Measurements from ENCODE around the gene DBN1. TPM values are rescaled to one million over a fixed set of nuclear protein-coding genes. Genes with fewer than 3 reads are reported as not detected.

The DBN1 gene
- total and polyA plus RNA-seq, 4 experiments from 2014 or later: 0.49 to 1.2 (median 0.99) TPM; not detected in 1

DNA sequence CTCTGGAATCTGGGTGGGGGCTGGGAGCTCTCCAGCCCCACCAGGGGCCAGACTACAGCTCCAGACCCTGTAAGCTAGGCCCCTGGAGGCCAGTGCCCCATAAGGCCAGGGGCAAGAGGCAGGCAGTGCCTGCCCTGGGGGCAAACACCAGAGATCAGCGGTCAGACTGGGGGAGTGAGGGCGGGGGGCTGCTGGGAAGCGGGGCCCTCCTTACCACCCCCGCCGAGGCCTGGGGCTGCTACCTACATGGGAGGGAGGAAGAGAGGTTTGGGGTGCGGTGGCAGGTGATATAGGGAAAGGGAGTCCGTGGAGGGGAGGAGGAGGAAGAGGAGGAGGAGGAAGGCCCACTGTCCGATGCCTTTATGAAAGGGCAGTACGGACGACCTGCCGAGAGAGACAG, 14.1 kb downstream of the DBN1 start:
- CTCF ChIA-PET (ENCODE audit: partially characterized antibody): interaction anchor here (1.2 to 26.1 kb wide), 3 partner anchors 42 to 69 kb away, joined by 4 to 821 read pairs (median 271); partner anchors contain the start of genes F12 and PFN3
- Histone ChIP-seq H3K9me3 (ENCODE audit: control insufficient read depth in 1 of 2, low read length in 2 of 2) (no peaks in the 10 kb centered on the region), H3K4me3 (ENCODE audit: low read length in 2 of 2) (no peak overlapping the region), H3K27me3 (ENCODE audit: insufficient read depth, low read length) (no peaks in the 10 kb centered on the region), H3K36me3 (ENCODE audit: insufficient read depth, low read length) (no peaks in the 10 kb centered on the region), H3K4me1 (ENCODE audit: insufficient read depth, low read length) (peaks cover 13% of the 10 kb centered on the region), H3K27ac (ENCODE audit: low read depth, low read length) (no peak overlapping the region)
- no peaks in the 10 kb centered on the region for H3K9me3 Mint-ChIP-seq
- POLR2A ChIA-PET (ENCODE audit: partially characterized antibody): interaction anchor here (0.7 kb wide), 1 partner anchor 56 kb away, joined by 3 read pairs; no protein-coding TSS in a partner anchor
- H3K27me3 Mint-ChIP-seq: peaks cover 1 to 2% of the 10 kb centered on the region in 2 donors
- H3K36me3 Mint-ChIP-seq: peaks cover 0 to 5% of the 10 kb centered on the region in 2 donors
- intact Hi-C loops (cut with micrococcal nuclease): loop anchor here (5.0 kb wide), 1 partner anchor 327 kb away; the partner anchor contains the start of gene NSD1
- peaks cover 5 to 21% (median 14%) of the 10 kb centered on the region in 4 donors for H3K4me1 Mint-ChIP-seq
- DNase-seq: no peak
- H3K4me3 Mint-ChIP-seq: no peak overlapping the region
- peak overlapping the region in 1 of 7 donors; percentile 35 for H3K27ac Mint-ChIP-seq

DNA sequence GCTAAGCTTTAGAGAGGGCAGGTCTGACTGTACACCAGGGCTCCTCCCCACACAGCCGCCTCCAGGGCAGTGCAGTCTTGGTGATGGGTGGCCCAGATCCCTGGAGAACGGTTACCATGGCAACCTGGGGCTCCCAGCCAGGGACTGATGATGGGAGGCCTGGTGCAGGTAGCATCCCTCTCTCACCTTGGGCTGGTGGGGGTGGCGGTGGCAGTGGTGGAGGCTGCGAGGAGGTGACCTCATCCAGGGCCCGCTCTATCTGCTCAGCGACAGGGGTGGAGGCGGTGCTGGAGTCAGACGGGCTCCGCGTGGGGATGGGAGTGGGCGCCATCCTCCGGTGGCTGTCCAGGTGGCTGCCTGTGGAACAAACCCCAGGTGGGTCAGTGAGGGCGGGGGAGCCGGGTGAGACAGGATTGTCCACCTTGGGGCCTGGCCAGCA, 14.5 kb downstream of the DBN1 start:
- Mint-ChIP-seq H3K4me3 (no peak overlapping the region), H3K27me3 (peaks cover 1 to 2% of the 10 kb centered on the region in 2 donors), H3K27ac (peak overlapping the region in 1 of 7 donors; percentile 35), H3K36me3 (peaks cover 0 to 5% of the 10 kb centered on the region in 2 donors), H3K9me3 (no peaks in the 10 kb centered on the region), H3K4me1 (peaks cover 6 to 25% (median 15%) of the 10 kb centered on the region in 4 donors)
- Histone ChIP-seq H3K4me3 (ENCODE audit: low read length in 2 of 2) (no peak overlapping the region), H3K9me3 (ENCODE audit: control insufficient read depth in 1 of 2, low read length in 2 of 2) (no peaks in the 10 kb centered on the region), H3K36me3 (ENCODE audit: insufficient read depth, low read length) (no peaks in the 10 kb centered on the region), H3K27me3 (ENCODE audit: insufficient read depth, low read length) (no peaks in the 10 kb centered on the region), H3K4me1 (ENCODE audit: insufficient read depth, low read length) (peaks cover 17% of the 10 kb centered on the region), H3K27ac (ENCODE audit: low read depth, low read length) (no peak overlapping the region)
- ChIA-PET POLR2A (ENCODE audit: partially characterized antibody) (interaction anchor here (1.7 kb wide), 1 partner anchor 29 kb away, joined by 4 read pairs; no protein-coding TSS in a partner anchor), CTCF (ENCODE audit: partially characterized antibody) (interaction anchor here (1.2 to 26.1 kb wide), 3 partner anchors 42 to 69 kb away, joined by 4 to 821 read pairs (median 271); partner anchors contain the start of genes F12 and PFN3)
- intact Hi-C loops (cut with micrococcal nuclease): loop anchor here (5.0 kb wide), 1 partner anchor 327 kb away; the partner anchor contains the start of gene NSD1
- DNase-seq: no peak

DNA sequence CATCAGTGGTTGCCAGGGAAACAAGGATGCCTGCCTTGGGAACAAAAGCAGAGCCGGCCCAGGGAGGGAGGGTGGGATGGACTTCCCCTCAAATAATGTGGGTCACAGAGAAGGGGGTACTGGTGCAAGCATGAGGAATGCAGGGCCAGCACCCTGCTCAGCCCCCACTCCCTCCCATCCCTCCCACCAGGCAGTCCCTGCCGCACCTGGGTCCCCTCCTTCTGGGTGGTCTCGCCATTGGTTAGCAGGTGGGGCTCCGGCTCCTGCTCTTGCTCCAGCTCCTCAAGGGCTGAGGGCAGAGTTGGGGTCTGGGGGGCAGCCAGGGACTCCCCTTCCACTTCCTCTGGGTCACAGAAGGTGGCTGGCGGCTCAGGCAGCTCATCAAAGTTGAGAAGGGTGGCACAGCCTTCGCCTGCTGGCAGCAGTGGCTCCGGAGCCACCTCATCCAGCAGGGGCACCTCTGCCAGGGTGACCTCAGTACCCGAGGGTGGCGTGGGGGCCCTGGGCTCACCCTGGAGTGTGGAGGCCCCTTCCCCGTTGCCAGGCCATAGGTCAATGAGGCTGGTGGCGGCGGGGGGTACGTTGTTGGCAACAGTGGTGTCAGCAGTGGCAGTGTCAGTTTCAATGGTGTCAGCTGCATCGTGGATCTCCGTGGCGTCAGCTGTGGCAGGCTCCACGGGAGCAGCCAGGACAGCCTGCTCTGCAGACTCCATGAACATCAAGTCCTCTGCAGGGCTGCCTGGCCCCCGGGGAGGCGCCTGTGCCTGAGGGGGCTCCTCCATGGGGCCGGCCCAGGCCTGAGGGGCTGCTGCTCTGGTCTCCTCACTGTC, 15.4 kb downstream of the DBN1 start:
- Histone ChIP-seq H3K4me1 (ENCODE audit: insufficient read depth, low read length) (peaks cover 20% of the 10 kb centered on the region), H3K9me3 (ENCODE audit: control insufficient read depth in 1 of 2, low read length in 2 of 2) (no peaks in the 10 kb centered on the region), H3K36me3 (ENCODE audit: insufficient read depth, low read length) (no peaks in the 10 kb centered on the region), H3K4me3 (ENCODE audit: low read length in 2 of 2) (no peak overlapping the region), H3K27ac (ENCODE audit: low read depth, low read length) (no peak overlapping the region), H3K27me3 (ENCODE audit: insufficient read depth, low read length) (no peaks in the 10 kb centered on the region)
- Mint-ChIP-seq H3K4me1 (peaks cover 7 to 31% (median 19%) of the 10 kb centered on the region in 4 donors), H3K4me3 (no peak overlapping the region), H3K27ac (peak overlapping the region in 1 of 7 donors; percentile 97), H3K27me3 (peaks cover 1 to 2% of the 10 kb centered on the region in 2 donors), H3K36me3 (peaks cover 0 to 7% of the 10 kb centered on the region in 2 donors), H3K9me3 (no peaks in the 10 kb centered on the region)
- ChIA-PET POLR2A (ENCODE audit: partially characterized antibody) (interaction anchor here (0.7 to 18.7 kb wide), 5 partner anchors 26 to 69 kb away, joined by 4 to 555 read pairs (median 4); partner anchors contain the start of genes GRK6 and PFN3), CTCF (ENCODE audit: partially characterized antibody) (interaction anchor here (1.0 to 26.1 kb wide), 8 partner anchors 14 to 142 kb away, joined by 3 to 821 read pairs (median 6); partner anchors contain the start of genes F12, MXD3, PDLIM7 and PFN3)
- intact Hi-C loops (cut with micrococcal nuclease): loop anchor here (5.0 kb wide), 1 partner anchor 326 kb away; the partner anchor contains the start of gene NSD1
- DNase-seq: no peak

DNA sequence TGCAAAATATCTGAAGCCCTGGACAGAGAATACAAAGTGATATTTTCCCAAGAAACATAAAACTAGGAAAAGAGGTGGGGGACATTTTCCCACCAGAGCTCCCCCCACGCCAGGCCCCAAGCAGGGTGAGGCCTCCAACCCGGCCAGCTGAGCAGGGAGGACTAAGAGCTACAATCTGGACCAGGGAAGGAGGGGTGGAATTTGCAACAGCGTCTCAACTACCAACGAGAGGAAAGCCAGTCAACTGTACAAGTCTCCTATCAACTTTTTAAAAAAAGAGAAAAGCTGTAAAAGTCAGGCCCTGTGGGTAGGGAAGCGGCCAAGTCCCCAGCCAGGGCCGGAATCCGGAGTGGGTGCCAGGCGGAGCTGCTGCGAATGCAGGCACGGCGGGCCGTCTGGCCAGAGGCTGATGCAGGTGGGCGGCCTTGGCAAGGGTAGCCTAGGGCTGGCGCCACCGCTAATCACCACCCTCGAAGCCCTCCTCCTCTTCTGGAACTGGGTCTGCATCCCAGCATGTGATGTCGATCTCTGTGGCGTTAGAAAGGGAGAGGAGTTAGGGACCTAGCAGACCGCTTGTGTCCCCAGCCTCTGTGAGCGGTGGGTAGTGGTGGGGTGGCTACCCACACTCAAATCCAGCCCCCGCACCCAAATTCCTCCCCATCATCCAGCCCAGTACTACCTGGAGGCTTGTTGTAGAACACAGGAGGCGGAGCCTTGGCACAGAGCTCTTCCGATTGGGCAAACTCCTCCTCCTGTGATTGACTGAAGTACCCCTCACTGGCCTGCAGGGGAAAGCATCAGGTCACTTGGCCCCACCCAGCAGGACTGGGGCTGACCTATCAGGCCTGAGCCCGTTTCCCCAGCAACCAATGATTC, 16.2 kb downstream of the DBN1 start:
- Mint-ChIP-seq H3K4me1 (peaks cover 8 to 31% (median 19%) of the 10 kb centered on the region in 4 donors), H3K27ac (peak overlapping the region in 6 of 7 donors; percentile 27 to 97 (median 68)), H3K36me3 (peaks cover 0 to 7% of the 10 kb centered on the region in 2 donors), H3K4me3 (peak overlapping the region in 3 of 8 donors; percentile 50 to 83 (median 52)), H3K9me3 (peaks cover 0 to 2% (median 0%) of the 10 kb centered on the region in 8 donors), H3K27me3 (peaks cover 0 to 2% of the 10 kb centered on the region in 2 donors)
- Histone ChIP-seq H3K4me3 (ENCODE audit: low read length in 2 of 2) (no peak overlapping the region), H3K27me3 (ENCODE audit: insufficient read depth, low read length) (no peaks in the 10 kb centered on the region), H3K27ac (ENCODE audit: low read depth, low read length) (no peak overlapping the region), H3K9me3 (ENCODE audit: control insufficient read depth in 1 of 2, low read length in 2 of 2) (no peaks in the 10 kb centered on the region), H3K4me1 (ENCODE audit: insufficient read depth, low read length) (peaks cover 20% of the 10 kb centered on the region), H3K36me3 (ENCODE audit: insufficient read depth, low read length) (no peaks in the 10 kb centered on the region)
- POLR2A ChIA-PET (ENCODE audit: partially characterized antibody): interaction anchor here (0.6 to 18.7 kb wide), 10 partner anchors 12 to 143 kb away, joined by 3 to 555 read pairs (median 8); partner anchors contain the start of genes GRK6, PDLIM7, PFN3 and PRR7
- intact Hi-C loops (cut with micrococcal nuclease): loop anchor here (1.0 to 5.0 kb wide), 3 partner anchors 67 to 325 kb away; partner anchors contain the start of gene NSD1
- peak in 4 of 5 donors; percentile 47 to 75 (median 57) for DNase-seq
- CTCF ChIA-PET (ENCODE audit: partially characterized antibody): interaction anchor here (0.7 to 26.1 kb wide), 18 partner anchors 9 to 609 kb away, joined by 3 to 821 read pairs (median 3); partner anchors contain the start of genes DDX41, F12, MXD3 and PDLIM7

DNA sequence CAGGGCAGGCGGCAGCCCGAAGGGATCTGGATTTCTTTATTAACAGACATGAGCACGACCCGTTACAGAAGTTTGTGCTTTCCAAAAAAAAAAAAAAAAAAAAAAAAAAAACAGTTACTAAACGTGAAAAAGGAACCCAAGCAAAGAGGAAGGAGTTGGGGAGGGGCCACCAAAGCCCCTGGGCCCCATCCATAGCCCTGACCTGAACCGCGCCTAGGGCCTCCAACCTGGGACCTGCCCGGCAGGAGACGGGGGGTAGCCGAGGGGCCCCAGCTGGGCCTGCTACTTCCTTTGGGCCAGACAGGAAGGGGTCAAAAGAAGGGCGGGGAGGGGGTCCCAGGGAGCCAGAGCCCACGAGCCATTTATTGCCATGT, 16.9 kb downstream of the DBN1 start:
- ChIA-PET CTCF (ENCODE audit: partially characterized antibody) (interaction anchor here (0.7 to 26.1 kb wide), 16 partner anchors 10 to 610 kb away, joined by 3 to 821 read pairs (median 3); partner anchors contain the start of genes F12, MXD3, PDLIM7 and PFN3), POLR2A (ENCODE audit: partially characterized antibody) (interaction anchor here (0.6 to 18.7 kb wide), 8 partner anchors 11 to 143 kb away, joined by 3 to 555 read pairs (median 16); partner anchors contain the start of genes PDLIM7, PFN3 and PRR7)
- Histone ChIP-seq H3K4me3 (ENCODE audit: low read length in 2 of 2) (peak overlapping the region in 1 of 2 donors; percentile 77), H3K27ac (ENCODE audit: low read depth, low read length) (no peak overlapping the region), H3K27me3 (ENCODE audit: insufficient read depth, low read length) (no peaks in the 10 kb centered on the region), H3K36me3 (ENCODE audit: insufficient read depth, low read length) (no peaks in the 10 kb centered on the region), H3K4me1 (ENCODE audit: insufficient read depth, low read length) (peaks cover 16% of the 10 kb centered on the region), H3K9me3 (ENCODE audit: control insufficient read depth in 1 of 2, low read length in 2 of 2) (no peaks in the 10 kb centered on the region)
- peak overlapping the region in 6 of 8 donors; percentile 81 to 96 (median 88) for H3K4me3 Mint-ChIP-seq
- DNase-seq: no peak
- peak overlapping the region in 6 of 7 donors; percentile 50 to 97 (median 94) for H3K27ac Mint-ChIP-seq
- H3K4me1 Mint-ChIP-seq: peaks cover 11 to 36% (median 22%) of the 10 kb centered on the region in 4 donors
- intact Hi-C loops (cut with micrococcal nuclease): loop anchor here (1.0 to 5.0 kb wide), 3 partner anchors 66 to 324 kb away; partner anchors contain the start of gene NSD1
- peaks cover 0 to 2% of the 10 kb centered on the region in 2 donors for H3K27me3 Mint-ChIP-seq
- peaks cover 0 to 7% of the 10 kb centered on the region in 2 donors for H3K36me3 Mint-ChIP-seq
- H3K9me3 Mint-ChIP-seq: peaks cover 0 to 2% (median 0%) of the 10 kb centered on the region in 8 donors
